Nephron progenitor cell (in vitro differentiated cells): ENCODE measurements around the gene PRCC.
A peak's percentile ranks its signal among the peaks of the same experiment; 100 is the strongest.

Experiments used
- DNase-seq: peaks from one replicate; pipeline ENCODE4 v3.0.0; 2021
- H3K27ac Mint-ChIP-seq: 2 replicates; pipeline ENCODE4 v1.8.0; 2021; ENCODE audit warnings: mild to moderate bottlenecking, moderate library complexity, mixed read lengths
- H3K27me3 Mint-ChIP-seq: 2 replicates; pipeline ENCODE4 v1.8.0; 2021; ENCODE audit warnings: mild to moderate bottlenecking, low read depth, mixed read lengths; ENCODE audit not compliant: poor library complexity
- H3K36me3 Mint-ChIP-seq: 2 replicates; pipeline ENCODE4 v1.8.0; 2021; ENCODE audit warnings: low read depth, mixed read lengths
- H3K4me1 Mint-ChIP-seq: 2 replicates; pipeline ENCODE4 v1.8.0; 2021; ENCODE audit warnings: mixed read lengths
- H3K4me3 Mint-ChIP-seq: 2 replicates; pipeline ENCODE4 v1.8.0; 2021; ENCODE audit warnings: mild to moderate bottlenecking, moderate library complexity, mixed read lengths
- H3K9me3 Mint-ChIP-seq: 2 replicates; pipeline ENCODE4 v1.8.0; 2021; ENCODE audit warnings: mild to moderate bottlenecking, moderate library complexity, mixed read lengths
- TF ChIP-seq, protein P1 (sequence below): fragments of 200-600 bp; sonication (generic); IDR thresholded peaks from 2 replicates; pipeline ENCODE4 v1.5.0; 2021; ENCODE audit warnings: antibody characterized with exemption

The PRCC gene

DNA sequence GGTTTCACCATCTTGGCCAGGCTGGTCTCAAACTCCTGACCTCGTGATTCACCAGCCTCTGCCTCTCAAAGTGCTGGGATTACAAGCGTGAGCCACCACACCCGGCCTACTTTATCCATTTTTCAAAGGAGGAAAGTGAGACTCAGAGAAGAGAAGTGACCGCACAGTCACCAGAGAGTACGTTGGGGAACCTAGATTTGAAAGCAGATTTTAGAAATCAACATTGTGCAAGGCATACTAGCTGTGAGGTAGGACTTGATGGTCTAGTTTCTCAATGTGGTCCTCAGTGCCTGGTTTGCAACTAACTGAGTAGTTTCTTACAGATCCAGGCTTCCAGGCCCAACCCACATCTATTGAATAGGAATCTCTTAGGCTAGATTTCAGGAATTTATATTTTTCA is 1.7 kb upstream of the PRCC start:
- H3K4me1 Mint-ChIP-seq: peaks cover 23% of the 10 kb centered on the region
- H3K4me3 Mint-ChIP-seq: no peak overlapping the region
- TF ChIP-seq, protein P1, sequence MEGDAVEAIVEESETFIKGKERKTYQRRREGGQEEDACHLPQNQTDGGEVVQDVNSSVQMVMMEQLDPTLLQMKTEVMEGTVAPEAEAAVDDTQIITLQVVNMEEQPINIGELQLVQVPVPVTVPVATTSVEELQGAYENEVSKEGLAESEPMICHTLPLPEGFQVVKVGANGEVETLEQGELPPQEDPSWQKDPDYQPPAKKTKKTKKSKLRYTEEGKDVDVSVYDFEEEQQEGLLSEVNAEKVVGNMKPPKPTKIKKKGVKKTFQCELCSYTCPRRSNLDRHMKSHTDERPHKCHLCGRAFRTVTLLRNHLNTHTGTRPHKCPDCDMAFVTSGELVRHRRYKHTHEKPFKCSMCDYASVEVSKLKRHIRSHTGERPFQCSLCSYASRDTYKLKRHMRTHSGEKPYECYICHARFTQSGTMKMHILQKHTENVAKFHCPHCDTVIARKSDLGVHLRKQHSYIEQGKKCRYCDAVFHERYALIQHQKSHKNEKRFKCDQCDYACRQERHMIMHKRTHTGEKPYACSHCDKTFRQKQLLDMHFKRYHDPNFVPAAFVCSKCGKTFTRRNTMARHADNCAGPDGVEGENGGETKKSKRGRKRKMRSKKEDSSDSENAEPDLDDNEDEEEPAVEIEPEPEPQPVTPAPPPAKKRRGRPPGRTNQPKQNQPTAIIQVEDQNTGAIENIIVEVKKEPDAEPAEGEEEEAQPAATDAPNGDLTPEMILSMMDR: no peak
- H3K36me3 Mint-ChIP-seq: peaks cover 10% of the 10 kb centered on the region
- DNase-seq: no peak
- H3K27me3 Mint-ChIP-seq: no peaks in the 10 kb centered on the region
- H3K9me3 Mint-ChIP-seq: no peaks in the 10 kb centered on the region
- H3K27ac Mint-ChIP-seq: no peak overlapping the region

DNA sequence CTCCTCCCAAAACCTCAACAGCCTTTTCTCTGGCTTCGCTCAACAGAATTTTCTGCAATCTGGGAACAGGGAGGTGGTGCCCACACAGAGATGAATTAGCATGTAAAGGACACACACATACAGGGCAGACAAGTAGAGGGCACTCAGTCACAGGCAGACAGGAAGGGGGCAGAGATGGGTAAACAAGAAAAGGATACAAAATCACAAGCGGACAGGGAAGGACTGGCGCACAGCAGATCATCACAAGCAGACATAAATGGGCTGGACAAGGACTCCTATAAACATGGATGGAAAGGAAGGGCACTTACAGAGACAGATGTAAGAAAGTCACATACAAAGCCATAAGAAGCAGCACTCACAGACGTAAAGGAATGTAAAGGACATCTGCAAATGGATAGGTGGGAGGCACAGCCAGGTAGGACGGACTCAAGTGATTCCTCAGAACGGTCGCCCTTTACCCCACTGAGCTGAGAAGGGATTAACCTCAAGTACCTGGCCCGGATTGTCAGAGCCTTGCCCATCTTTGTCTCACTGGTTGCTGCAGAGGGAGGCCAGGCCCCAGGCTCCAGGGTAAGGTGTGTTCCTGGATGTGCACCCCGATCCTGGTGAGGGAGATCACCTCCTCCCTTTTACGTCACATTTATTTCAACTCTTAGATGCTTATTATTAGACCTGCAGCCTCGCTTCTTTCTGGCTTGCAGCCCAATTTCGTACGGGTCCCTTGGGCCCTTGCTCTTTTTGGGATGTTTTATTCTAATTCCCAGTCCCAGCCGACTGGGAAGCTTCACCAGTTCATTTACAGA is 836 bp upstream of the PRCC start:
- no peak for DNase-seq
- H3K27ac Mint-ChIP-seq: peak overlapping the region; percentile 43
- no peaks in the 10 kb centered on the region for H3K9me3 Mint-ChIP-seq
- TF ChIP-seq, protein P1: no peak
- no peaks in the 10 kb centered on the region for H3K27me3 Mint-ChIP-seq
- H3K36me3 Mint-ChIP-seq: peaks cover 18% of the 10 kb centered on the region
- peaks cover 32% of the 10 kb centered on the region for H3K4me1 Mint-ChIP-seq
- H3K4me3 Mint-ChIP-seq: no peak overlapping the region

DNA sequence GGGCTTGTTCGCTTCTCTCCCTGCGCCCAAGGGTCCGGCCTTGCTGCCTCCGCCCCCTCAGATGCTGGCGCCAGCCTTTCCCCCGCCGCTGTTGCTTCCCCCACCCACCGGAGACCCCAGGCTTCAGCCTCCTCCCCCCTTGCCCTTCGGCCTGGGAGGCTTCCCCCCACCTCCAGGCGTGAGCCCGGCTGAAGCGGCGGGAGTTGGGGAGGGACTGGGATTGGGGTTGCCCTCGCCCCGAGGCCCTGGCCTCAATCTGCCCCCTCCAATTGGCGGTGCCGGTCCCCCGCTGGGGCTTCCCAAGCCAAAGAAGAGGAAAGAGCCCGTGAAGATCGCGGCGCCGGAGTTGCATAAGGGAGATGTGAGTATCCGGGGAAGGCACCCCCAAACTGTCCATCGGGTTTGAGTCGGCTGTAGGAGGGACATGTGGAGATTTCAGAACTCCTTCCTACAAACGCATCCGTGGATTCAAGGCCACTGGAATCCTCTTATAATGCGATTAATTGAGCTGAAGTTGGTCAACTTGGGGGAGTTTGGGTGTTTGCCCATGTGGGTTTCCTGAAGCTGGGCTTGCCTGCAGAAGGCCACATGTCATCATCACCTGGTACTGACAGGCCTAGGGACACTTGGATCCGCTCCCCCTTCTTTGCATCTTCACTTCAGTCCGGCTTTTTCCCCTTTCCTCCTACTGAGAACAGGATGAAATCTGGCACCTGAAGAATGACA is 707 bp downstream of the PRCC start:
- H3K36me3 Mint-ChIP-seq: peaks cover 24% of the 10 kb centered on the region
- H3K27ac Mint-ChIP-seq: peak overlapping the region; percentile 13
- TF ChIP-seq, protein P1: no peak
- no peak overlapping the region for H3K4me3 Mint-ChIP-seq
- no peaks in the 10 kb centered on the region for H3K27me3 Mint-ChIP-seq
- H3K4me1 Mint-ChIP-seq: peaks cover 44% of the 10 kb centered on the region
- no peak for DNase-seq
- no peaks in the 10 kb centered on the region for H3K9me3 Mint-ChIP-seq

DNA sequence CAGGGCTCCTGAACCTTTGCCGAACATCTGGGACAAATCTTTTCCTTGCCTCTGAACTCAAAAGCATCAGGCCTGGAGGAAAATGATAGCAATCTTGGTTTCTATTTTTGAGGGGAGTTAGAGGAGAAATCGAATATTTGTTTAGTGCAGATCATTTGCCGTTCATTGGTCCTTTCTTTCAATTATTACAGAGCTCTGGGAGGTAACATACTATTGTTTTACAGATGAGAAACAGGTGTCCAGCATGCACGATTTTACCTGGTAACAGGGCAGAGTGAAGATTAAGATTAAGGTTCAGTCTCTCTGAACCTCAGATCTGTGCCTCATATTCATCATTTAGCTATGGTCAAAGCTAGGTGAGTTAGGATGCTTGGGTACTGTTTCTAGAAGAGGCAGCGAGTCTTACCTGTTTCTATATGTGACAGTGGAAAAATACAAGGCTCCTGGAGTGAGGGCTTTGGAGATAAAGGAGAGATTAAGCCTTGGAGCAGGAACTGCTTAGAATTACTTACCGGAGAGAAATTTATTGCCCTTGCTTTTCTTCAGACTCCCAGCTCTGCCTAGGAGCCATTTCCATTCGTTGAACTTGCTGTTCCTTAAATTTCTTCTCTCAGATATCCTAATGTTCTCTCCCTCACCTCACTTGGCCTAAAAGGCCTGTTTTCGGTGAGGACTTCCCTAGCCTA is 1.4 kb downstream of the PRCC start:
- H3K27ac Mint-ChIP-seq: peak overlapping the region; percentile 13
- H3K4me3 Mint-ChIP-seq: no peak overlapping the region
- H3K4me1 Mint-ChIP-seq: peaks cover 51% of the 10 kb centered on the region
- H3K27me3 Mint-ChIP-seq: no peaks in the 10 kb centered on the region
- TF ChIP-seq, protein P1: no peak
- DNase-seq: no peak
- no peaks in the 10 kb centered on the region for H3K9me3 Mint-ChIP-seq
- H3K36me3 Mint-ChIP-seq: peaks cover 31% of the 10 kb centered on the region

DNA sequence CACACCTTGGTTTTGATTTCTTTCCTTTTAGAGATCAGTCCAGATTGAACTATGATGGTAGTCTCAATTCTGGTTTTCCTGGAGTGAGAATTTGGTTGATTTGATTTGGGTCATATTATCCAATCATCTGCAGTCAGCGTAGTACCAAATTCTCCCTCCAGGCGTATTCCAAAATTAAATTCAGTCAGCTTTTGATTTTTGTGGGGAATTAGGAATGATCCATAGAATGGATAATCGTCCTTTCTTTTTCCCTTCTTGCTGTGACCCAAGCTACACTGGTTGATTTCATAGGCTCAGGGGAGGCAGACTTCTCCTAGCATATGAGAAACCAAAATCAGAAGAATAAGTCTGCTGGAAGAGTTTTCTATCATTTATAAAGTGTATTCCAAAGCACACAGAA is 4.9 kb downstream of the PRCC start:
- Mint-ChIP-seq H3K36me3 (peaks cover 39% of the 10 kb centered on the region), H3K4me3 (no peak overlapping the region), H3K4me1 (peaks cover 64% of the 10 kb centered on the region), H3K27ac (no peak overlapping the region), H3K27me3 (no peaks in the 10 kb centered on the region), H3K9me3 (no peaks in the 10 kb centered on the region)
- DNase-seq: no peak
- TF ChIP-seq, protein P1: peak; percentile 12
